ENCODE results near the gene PDE4C. TPM values are rescaled to one million over a fixed set of nuclear protein-coding genes. Genes with fewer than 3 reads are reported as not detected.

The PDE4C gene
- total and polyA plus RNA-seq, 9 of the 15 experiments (the other 6 are each of a cell fraction or from before 2014, with no cell fraction given) = 0.04 to 0.91 (median 0.20) TPM; not detected in 1

GRCh38 chr19:18218600-18218999, 7.6 kb downstream of the PDE4C start (continued):
- TF ChIP-seq ZNF512 (tag; IDR thresholded peaks at IDR 0.05) = no peak
- no peak for TF ChIP-seq EWSR1 (IDR thresholded peaks at IDR 0.05; ENCODE audit: borderline replicate concordance, low read depth, partially characterized antibody)

GRCh38 chr19:18218159-18218558, 8.1 kb downstream of the PDE4C start:
- Histone ChIP-seq H3K4me3 (no peak overlapping the region), H3K79me2 (ENCODE audit: control insufficient read depth, insufficient read depth, low read length) (no peaks in the 10 kb centered on the region), H3K27me3 (ENCODE audit: control insufficient read depth in 2 of 2, insufficient read depth in 2 of 2, low read length in 2 of 2) (no peaks in the 10 kb centered on the region), H3K9ac (ENCODE audit: insufficient read depth in 1 of 2, low read depth in 2 of 2, low read length in 2 of 2) (peak overlapping the region in 1 of 2 experiments; percentile 59; a peak in 1 of 4 replicates), H3K4me2 (ENCODE audit: insufficient read depth, low read length) (no peak overlapping the region), H3K9me1 (ENCODE audit: control insufficient read depth, insufficient read depth, low read length) (no peaks in the 10 kb centered on the region), H3K36me3 (ENCODE audit: control insufficient read depth, insufficient read depth, low read length) (no peaks in the 10 kb centered on the region), H3K9me3 (replicated peaks; ENCODE audit: control insufficient read depth, insufficient read depth, low read depth, low read length) (no peaks in the 10 kb centered on the region), H4K20me1 (replicated peaks; ENCODE audit: control insufficient read depth, insufficient read depth, low read length) (no peaks in the 10 kb centered on the region), H3K27ac (ENCODE audit: extremely low read depth, low read depth, low read length) (no peak overlapping the region), H3K4me1 (replicated peaks in 1 of 2; ENCODE audit: control insufficient read depth in 2 of 2, insufficient read depth in 2 of 2, low read length in 2 of 2) (peaks cover 15 to 39% of the 10 kb centered on the region in 2 experiments; a peak in 4 of 5 replicates), H2AFZ (ENCODE audit: low read depth, low read length) (no peak overlapping the region)
- ATAC-seq = no peak
- TF ChIP-seq ILF3 (IDR thresholded peaks at IDR 0.05; ENCODE audit: borderline replicate concordance) (no peak), ZC3H4 (CRISPR knock-in tag; IDR thresholded peaks at IDR 0.05; ENCODE audit: borderline replicate concordance) (no peak), ETS2 (tag; IDR thresholded peaks at IDR 0.05; ENCODE audit: borderline replicate concordance, poor library complexity, severe bottlenecking) (no peak), E2F8 (IDR thresholded peaks at IDR 0.05; ENCODE audit: low read depth, partially characterized antibody) (no peak), SOX6 (IDR thresholded peaks at IDR 0.05) (no peak), SRSF3 (IDR thresholded peaks at IDR 0.05; ENCODE audit: insufficient read depth, low read length) (no peak), RNF2 (IDR thresholded peaks at IDR 0.05) (no peak), NCOA2 (IDR thresholded peaks at IDR 0.05; ENCODE audit: partially characterized antibody in 2 of 2) (no peak), TCF15 (CRISPR knock-in tag; IDR thresholded peaks at IDR 0.05) (no peak), PTTG1 (tag; IDR thresholded peaks at IDR 0.05; ENCODE audit: low read depth) (no peak), RFX1 (IDR thresholded peaks at IDR 0.05) (no peak)
- ChIA-PET POLR2A (no interaction called here), CTCF (ENCODE audit: low intra/inter-chr PET ratio) (no interaction called here)
- BruUV-seq (replicated peaks) = no TSS peak
- intact Hi-C loops (cut with micrococcal nuclease) (no loop called here), in situ Hi-C loops (cut with MboI) (no loop called here)
- 44% methylated on average over 17 of the region's 17 CpGs for WGBS (ENCODE audit: insufficient coverage, low coverage, missing lambda C conversion rate)
- no peak for FAIRE-seq
- no peak for DNase-seq (ENCODE audit: extremely low read depth in 1 of 4, low spot score in 3 of 4)
